ENCODE results near the gene HEXD.

DNA sequence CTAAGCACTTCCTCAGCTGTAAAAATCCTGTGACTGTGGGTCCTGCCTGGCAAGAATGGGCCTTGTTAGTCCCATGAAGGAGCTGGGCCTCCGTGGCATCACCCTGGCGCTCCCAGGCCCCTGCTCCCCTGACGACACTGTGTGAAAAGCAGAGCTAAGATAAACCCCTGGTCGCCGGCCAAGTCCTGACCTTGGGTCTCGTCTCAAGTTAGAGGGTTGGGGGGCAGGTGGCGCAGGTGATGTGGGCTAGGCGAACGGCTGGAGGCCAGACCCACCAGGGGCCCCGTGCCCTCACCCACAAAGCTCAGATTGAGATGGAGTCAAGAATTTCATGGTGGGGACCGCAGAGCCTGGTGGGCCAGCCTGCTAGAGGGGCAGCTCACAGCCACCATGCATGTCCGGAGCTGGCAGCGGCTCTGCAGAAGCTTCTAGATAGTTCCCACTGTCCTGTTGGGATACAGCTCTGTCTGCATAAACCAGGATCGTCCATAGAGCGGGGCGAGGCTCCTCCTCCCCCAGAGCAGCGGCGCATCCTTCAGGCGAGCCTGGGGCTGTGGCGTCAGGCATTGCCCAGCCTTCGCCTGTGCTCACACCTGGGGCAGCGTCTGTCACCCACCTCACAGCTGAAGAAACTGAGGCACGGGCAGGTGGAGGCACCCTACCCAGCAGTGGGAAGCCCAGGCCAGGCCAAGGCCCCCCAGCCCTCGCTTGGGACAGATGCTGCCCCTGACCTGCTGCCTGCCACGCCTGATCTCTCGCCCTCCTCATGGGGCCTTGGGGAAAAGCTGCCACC, 20.4 kb downstream of the HEXD start:
- TF ChIP-seq, protein P1, sequence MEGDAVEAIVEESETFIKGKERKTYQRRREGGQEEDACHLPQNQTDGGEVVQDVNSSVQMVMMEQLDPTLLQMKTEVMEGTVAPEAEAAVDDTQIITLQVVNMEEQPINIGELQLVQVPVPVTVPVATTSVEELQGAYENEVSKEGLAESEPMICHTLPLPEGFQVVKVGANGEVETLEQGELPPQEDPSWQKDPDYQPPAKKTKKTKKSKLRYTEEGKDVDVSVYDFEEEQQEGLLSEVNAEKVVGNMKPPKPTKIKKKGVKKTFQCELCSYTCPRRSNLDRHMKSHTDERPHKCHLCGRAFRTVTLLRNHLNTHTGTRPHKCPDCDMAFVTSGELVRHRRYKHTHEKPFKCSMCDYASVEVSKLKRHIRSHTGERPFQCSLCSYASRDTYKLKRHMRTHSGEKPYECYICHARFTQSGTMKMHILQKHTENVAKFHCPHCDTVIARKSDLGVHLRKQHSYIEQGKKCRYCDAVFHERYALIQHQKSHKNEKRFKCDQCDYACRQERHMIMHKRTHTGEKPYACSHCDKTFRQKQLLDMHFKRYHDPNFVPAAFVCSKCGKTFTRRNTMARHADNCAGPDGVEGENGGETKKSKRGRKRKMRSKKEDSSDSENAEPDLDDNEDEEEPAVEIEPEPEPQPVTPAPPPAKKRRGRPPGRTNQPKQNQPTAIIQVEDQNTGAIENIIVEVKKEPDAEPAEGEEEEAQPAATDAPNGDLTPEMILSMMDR (conservative IDR thresholded peaks at IDR 0.05 in 1 of 2, IDR thresholded peaks at IDR 0.05 in 1 of 2; ENCODE audit: low read depth in 1 of 2, low read length in 2 of 2), result no peak
- TF ChIP-seq EZH2 (IDR thresholded peaks at IDR 0.05; ENCODE audit: low read length, missing control alignments), result no peak

Measured in fibroblast of lung (primary cell).